Right atrium auricular region (tissue), 2 donors: ENCODE data around the gene SVBP. TPM values are rescaled to one million over a fixed set of nuclear protein-coding genes. Genes with fewer than 3 reads are reported as not detected.

Experiments used
- total RNA-seq, 2 donors: library from RNA; depleted of rRNA; stranded (reverse); fragments of >200 nt; gene quantifications; one replicate each; pipeline ENCODE4 v1.1.0, GENCODE V29; 2016

Gene SVBP
- total RNA-seq, 2 donors from 2014 or later, result 14.5 to 22.1 TPM

Other genes starting within 250 kb of the SVBP start
- gene PPIH, start 159.0 kb downstream of the SVBP start, total RNA-seq, result 10 to 100 TPM; 18.2 to 24.9 TPM
- 100 to 1,000 TPM; 801 to 826 TPM for gene YBX1, start 135.0 kb downstream of the SVBP start, total RNA-seq
- under 1 TPM in 1 of 2 donors, not detected in 1; 0.28 TPM for gene CLDN19, start 77.2 kb downstream of the SVBP start, total RNA-seq
- 10 to 100 TPM; 11.3 to 15.6 TPM for gene P3H1, start 50.4 kb downstream of the SVBP start, total RNA-seq
- 1 to 10 TPM; 3.0 to 3.6 TPM for gene C1orf50, start 50.1 kb downstream of the SVBP start, total RNA-seq
- gene TMEM269, start 32.4 kb downstream of the SVBP start, total RNA-seq, result not detected
- 1 to 10 TPM; 3.3 to 5.6 TPM for gene ERMAP, start 275 bp downstream of the SVBP start, total RNA-seq
- 10 to 100 TPM; 10.2 to 11.6 TPM for gene ZNF691, start 29.2 kb upstream of the SVBP start, total RNA-seq
- 10 to 100 TPM; 25.0 to 51.5 TPM for gene SLC2A1, start 141.5 kb upstream of the SVBP start, total RNA-seq